ENCODE data around the gene RFX2.
A peak's percentile ranks its signal among the peaks of the same experiment; 100 is the strongest.

RFX2 gene

DNA sequence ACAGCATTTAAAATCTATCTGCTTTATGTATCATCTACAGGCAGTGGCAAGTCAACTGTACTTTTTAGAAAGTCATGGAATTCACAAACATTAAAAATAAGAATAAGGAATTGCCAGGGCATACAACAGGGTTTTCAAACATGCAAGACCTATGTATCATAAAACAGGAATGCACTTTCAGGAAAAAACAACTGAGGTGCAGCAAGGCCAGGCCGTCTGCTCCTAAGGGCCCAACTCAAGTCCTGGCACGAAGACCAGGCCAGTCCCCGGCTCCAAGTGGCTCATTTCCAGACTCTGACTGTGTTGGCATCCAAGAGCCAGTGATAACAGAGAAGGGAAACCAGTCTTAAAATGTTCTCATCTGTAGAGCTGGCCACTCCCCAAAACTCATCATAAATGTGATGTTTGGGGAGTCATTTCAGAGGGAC, 7.1 kb downstream of the RFX2 start:
- peak; percentile 69 for DNase-seq

- DNase-seq: no peak
Measured at GRCh38 chr19:6101991-6102390, 8.3 kb downstream of the RFX2 start.

- no peak for DNase-seq
Measured at GRCh38 chr19:6101291-6101825, 8.9 kb downstream of the RFX2 start.

GRCh38 chr19:6100284-6100915, 9.9 kb downstream of the RFX2 start:
- DNase-seq: peak; percentile 45

DNA sequence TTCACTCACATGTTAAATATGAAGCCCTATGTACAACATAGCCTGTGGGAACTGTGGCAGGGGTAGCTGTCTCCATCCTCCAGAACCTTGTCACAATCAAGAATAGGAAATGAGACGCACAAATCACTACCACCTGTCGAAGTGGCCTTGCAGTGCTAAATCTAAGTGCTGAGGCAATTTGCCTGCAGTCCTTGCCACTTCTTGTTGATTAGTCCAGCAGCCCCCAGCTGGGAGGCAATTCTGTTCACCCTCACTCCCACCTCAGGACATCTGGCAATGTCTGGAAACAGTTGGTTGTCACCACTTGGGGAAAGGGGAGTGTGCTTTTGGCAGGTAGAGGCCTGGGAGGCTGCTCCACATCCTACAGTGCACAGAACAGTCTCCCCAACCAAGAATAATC, 10.7 kb downstream of the RFX2 start:
- DNase-seq: no peak

DNA sequence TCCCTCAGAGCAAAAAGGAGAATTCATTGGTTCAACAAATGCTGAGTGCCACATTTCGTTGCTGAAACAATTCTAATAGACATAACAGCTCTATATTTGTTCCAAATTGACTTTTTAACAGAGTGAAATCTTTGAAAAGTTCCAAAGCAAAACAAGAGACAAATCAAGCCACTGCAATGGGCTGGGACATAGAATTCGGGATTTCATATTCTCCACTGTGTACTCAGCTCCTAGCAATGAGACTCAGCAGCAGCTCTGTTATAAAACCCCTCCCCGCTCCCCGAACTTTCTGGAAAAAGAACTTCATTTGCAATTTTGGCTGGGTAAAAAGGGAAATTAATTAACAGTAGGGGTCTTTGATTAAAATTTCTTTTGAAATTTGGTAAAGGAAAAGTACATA, 11.3 kb downstream of the RFX2 start:
- DNase-seq: no peak

GRCh38 chr19:6098574-6098973, 11.7 kb downstream of the RFX2 start:
- no peak for DNase-seq

DNA sequence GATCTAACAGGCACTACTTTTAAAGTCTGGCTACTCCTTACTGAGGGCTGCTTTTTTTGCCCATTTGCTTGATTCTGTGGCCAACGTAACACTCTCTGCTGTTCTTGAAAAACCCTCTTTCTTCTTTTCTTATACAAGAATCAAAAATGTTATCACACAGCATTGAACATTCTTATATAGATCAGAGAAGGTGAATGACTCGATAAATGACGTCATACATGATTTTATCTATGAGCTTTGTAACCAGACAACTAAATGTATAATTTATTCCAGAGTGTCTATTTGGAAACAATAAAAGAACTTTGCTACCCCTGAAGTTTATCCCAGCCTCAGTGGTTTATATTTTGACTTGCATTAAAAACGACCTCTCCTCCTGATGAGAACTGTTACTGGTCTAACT, 12.4 kb downstream of the RFX2 start:
- no peak for DNase-seq

DNA sequence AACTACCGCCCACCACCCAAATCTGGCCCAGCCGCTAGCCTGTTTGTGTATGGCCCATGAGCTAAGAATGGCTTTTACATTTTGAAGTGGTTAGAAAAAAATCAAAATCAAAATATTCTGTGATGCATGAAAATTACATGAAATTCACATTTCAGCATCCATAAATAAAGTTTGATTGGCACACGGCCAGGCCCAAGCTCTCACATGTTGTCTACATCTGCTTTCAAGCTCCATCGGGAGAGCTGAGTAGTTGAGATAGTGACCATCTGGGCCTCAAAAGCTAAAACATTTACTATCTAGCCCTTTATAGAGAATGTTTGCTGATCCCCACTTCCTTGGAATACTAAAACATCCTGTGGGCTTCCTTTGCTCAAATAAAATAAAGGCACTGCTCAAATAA, 14.5 kb downstream of the RFX2 start:
- DNase-seq: no peak

GRCh38 chr19:6092329-6093286, 17.7 kb downstream of the RFX2 start:
- peak; percentile 77 for DNase-seq

DNA sequence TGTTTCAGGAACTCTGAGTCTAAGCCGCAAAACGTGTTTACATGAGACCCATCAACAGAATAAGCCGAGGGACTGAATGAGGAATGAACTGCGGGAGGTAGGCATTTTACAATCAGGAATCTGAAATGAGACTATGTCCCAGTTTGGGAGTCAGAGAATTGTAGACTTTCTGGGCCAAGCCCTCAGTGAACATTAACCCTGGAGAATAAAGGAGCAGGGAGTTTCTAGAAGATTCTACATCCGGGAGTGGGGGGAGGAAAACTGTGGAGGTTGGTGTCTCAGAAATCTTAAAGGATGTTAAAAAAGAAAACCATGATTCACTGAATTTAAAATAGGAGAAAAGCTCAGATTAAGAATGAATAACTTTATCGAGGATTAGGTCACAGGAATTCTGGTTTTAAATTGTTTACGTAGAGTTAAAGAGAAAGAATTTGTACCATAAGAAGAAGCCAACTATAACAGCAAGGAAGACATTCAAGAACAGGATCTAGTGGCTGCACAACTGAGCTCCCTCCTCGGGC, 18.5 kb downstream of the RFX2 start:
- no peak for DNase-seq

DNA sequence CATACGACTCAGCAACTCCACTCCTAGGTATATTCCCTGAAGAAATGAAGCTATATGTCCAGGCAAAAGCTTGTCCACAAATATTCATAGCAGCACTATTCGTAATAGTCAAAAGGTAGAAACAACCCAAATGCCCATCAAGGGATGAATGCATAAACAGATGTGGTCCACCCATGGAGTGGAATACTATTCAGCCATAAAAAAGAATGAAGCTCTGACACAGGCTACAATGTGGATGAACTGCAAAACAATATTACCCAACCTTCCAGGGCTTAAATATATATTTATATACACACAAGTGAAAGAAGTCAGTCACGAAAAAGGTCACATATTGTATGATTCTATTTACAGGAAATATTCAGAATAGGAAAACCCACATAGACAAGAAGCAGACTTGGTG, 19.7 kb downstream of the RFX2 start:
- DNase-seq: no peak

GRCh38 chr19:6088602-6089049, 21.7 kb downstream of the RFX2 start:
- DNase-seq: no peak

DNA sequence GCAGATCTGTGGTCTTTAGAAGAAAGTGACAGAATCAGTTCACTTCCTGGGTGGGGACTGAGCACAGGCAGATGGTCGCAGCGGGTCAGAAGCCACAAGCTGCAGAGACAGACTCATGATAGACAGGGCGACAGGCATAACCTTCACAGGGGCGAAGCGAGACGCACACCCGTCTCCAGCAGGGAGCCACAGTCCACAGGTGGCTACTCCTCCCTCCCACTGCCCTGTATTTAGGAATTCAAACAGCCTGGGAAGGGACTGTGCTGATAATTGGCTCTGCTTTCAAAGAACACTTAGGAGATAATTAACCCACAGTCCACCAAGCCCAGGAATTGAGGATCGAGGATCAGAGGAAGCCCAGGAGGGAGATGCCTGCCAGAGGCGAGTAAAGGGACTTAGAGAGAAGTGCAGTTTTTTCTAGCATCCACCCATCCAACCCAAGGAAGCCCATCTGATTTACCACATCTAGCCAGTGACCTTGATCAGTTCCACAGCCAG, 23.2 kb downstream of the RFX2 start:
- no peak for DNase-seq

DNA sequence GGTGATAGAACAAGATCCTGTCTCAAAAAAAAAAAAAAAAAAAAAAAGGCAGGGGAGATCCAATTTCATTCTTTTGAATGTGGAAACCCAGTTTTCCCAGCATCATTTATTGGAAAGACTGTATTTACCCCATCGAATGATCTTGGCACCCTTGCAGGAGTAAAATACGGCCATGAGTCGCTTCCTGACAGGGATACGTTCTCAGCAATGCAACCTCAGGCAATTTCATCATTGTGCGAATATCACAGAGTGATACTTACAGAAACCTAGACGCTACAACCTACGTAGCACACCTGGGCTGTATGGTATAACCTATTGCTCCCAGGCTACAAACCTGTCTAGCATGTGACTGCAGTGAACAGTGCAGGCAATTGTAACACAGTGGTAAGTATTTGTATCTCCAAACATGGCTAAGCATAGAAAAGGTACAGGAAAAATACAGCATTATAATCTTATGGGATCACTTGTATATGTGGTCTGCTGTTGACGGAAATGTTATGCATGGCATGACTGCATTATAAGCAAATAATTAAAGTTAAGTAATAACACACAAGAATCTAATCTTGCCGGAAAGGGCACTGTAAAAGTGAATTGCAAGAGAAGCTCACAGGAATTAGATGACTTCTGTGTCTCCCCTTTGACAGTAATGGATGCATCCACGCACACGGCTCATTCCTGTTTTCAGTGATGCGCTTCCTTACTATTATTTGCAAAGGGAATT, 24.1 kb downstream of the RFX2 start:
- no peak for DNase-seq

DNA sequence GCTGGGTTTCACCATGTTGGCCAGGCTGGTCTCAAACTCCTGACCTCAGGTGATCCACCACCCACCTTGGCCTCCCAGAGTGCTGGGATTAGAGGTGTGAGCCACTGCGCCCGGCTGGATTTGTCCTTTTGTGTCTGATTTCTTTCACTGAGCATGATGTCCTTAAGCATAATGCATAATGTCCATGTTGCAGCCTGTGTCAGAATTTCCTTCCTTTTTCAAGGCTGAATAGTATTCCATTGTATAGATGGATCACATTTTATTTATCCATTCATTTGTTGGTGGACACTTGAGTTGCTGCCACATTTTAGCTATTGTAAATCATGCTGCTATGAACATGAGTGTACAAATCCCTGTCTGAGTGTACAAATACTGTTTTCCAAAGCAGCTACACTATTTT, 25.5 kb downstream of the RFX2 start:
- DNase-seq: no peak

- no peak for DNase-seq
Measured at GRCh38 chr19:6079107-6079506, 31.2 kb downstream of the RFX2 start.

DNA sequence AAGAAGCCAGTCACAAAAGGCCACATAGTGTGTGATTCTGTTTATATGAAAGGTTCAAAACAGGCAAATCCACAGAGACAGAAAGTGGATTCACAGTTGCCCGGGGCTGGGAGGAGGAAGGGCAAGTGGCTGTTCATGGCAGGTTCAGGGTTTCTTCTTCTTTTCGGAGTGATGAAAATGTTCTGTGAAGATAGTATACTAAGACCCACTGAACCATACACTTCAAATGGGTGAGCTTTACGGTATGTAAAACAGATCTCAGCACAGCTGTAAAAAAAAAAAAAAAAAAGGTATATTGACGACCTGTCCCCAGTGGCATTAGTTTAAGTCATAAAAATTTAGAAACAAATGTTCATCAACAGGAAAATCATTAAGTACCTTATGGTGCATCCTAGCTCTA, 32.2 kb downstream of the RFX2 start:
- no peak for DNase-seq

- DNase-seq: no peak
Measured at GRCh38 chr19:6076675-6077463, 33.4 kb downstream of the RFX2 start.

DNA sequence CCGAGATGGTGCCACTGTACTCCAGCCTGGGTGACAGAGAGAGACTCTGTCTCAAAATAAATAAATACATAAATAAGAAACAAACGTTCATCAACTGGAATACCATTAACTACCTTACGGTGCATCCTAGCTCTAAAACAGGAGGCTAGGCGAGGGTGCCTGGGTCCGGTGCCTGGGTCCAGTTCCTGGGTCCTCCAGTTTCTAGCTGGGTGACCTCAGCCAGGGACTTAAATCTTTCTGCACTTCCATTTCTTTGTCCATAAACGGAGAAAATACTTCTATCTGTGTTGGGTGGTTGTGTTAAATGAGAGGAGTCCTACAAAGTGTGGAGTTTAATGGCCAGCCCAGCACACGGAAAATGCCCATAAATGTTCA, 34.0 kb downstream of the RFX2 start:
- DNase-seq: no peak

DNA sequence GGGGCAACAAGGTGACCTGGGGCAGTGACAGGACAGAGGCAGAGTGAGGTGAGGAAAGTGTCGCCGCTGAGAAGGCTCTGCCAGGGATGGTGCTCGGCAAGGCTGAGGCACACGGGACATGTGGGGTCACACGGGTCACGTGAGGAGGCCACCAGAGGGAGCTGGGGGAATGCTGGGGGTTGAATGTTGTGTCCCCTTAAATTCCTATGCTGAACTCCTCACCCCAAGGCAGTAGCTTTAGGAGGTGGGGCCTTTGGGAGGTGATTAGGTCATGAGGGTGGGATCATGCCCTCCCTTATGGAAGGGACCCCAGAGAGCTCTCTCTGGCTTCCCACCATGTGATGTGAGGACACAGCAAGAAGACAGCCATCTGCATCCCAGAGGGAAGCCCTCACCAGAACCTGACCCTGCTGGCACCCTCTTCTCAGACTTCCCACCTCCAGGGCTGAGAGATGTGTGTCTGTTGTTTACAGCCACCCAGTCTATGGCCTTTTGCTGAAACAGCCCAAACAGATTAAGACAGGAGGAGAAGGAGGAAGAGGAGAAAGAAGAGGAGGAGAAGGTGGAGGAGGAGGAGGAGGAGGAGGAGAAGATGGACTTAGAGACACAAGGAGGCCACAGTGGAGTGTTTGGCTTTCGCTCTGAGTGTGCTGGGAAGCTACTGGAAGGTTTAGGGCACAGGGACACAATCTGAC, 35.4 kb downstream of the RFX2 start:
- DNase-seq: no peak

Measured in right hindlimb (tissue), 1 donor.